ENCODE data around the gene PPP2R2C. TPM values are rescaled to one million over a fixed set of nuclear protein-coding genes. Genes with fewer than 3 reads are reported as not detected.
A peak's percentile ranks its signal among the peaks of the same experiment; 100 is the strongest.

The PPP2R2C gene
- total RNA-seq, 1 experiment from 2014 or later: 26.7 TPM

DNA sequence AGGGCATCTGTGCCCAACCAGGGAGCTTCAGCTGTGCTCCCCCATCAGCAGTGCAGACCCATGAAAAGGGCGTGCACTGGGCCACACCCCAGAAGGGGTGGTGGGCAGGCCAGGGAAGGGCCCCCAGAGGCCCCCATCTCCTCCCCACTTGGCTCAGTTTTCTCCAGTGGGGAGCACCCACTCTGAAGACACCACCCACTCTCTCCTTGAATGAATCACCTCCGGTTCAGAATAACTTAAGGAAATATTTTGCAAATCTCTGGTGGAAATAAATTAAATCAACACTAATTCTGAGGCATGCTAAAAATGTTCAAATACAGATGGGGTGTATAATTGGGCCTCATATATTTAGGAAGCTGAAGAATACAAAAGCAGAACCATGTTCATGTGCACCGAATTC, 41.3 kb upstream of the PPP2R2C start:
- Histone ChIP-seq H3K4me3 (ENCODE audit: low read depth in 2 of 2, low read length in 2 of 2) (no peak overlapping the region), H3K27me3 (ENCODE audit: control insufficient read depth, insufficient read depth, low read length) (no peaks in the 10 kb centered on the region), H3K27ac (ENCODE audit: low read length) (no peak overlapping the region), H3K4me1 (ENCODE audit: control insufficient read depth, insufficient read depth, low read length) (no peaks in the 10 kb centered on the region), H3K36me3 (ENCODE audit: control insufficient read depth, insufficient read depth, low read length) (no peaks in the 10 kb centered on the region), H3K9me3 (ENCODE audit: control insufficient read depth, insufficient read depth, low read depth, low read length) (no peaks in the 10 kb centered on the region)
- ChIA-PET CTCF (no interaction called here), POLR2A (no interaction called here)
- TF ChIP-seq SIN3A (IDR thresholded peaks at IDR 0.05; ENCODE audit: borderline replicate concordance, insufficient read depth, low read depth, low read length) (no peak), REST (IDR thresholded peaks at IDR 0.05; ENCODE audit: insufficient read depth in 1 of 2, low read depth in 2 of 2, low read length in 1 of 2) (no peak), TCF7L2 (IDR thresholded peaks at IDR 0.05; ENCODE audit: low read depth, low read length) (no peak), POLR2AphosphoS5 (IDR thresholded peaks at IDR 0.05; ENCODE audit: low read depth, low read length) (no peak)
- TF ChIP-seq, protein P1, sequence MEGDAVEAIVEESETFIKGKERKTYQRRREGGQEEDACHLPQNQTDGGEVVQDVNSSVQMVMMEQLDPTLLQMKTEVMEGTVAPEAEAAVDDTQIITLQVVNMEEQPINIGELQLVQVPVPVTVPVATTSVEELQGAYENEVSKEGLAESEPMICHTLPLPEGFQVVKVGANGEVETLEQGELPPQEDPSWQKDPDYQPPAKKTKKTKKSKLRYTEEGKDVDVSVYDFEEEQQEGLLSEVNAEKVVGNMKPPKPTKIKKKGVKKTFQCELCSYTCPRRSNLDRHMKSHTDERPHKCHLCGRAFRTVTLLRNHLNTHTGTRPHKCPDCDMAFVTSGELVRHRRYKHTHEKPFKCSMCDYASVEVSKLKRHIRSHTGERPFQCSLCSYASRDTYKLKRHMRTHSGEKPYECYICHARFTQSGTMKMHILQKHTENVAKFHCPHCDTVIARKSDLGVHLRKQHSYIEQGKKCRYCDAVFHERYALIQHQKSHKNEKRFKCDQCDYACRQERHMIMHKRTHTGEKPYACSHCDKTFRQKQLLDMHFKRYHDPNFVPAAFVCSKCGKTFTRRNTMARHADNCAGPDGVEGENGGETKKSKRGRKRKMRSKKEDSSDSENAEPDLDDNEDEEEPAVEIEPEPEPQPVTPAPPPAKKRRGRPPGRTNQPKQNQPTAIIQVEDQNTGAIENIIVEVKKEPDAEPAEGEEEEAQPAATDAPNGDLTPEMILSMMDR (IDR thresholded peaks at IDR 0.05): no peak
- DNase-seq (ENCODE audit: low read depth, low spot score) (no peak), ATAC-seq (no peak)
- BruUV-seq (replicated peaks): no TSS peak
- in situ Hi-C loops (cut with HindIII; ENCODE audit: low pct_unique_long_range_greater_than_20kb, low sequenced_read_pairs): no loop called here
- intact Hi-C loops (cut with micrococcal nuclease; ENCODE audit: unreplicated experiment): no loop called here

GRCh38 chr4:6509587-6509986, 37.2 kb upstream of the PPP2R2C start:
- DNase-seq (ENCODE audit: low read depth, low spot score): no peak
- POLR2A ChIA-PET: no interaction called here
- no peak for TF ChIP-seq TCF7L2 (IDR thresholded peaks at IDR 0.05; ENCODE audit: low read depth, low read length)
- no peak for TF ChIP-seq POLR2AphosphoS5 (IDR thresholded peaks at IDR 0.05; ENCODE audit: low read depth, low read length)
- TF ChIP-seq, protein P1 (IDR thresholded peaks at IDR 0.05): no peak
- TF ChIP-seq REST (IDR thresholded peaks at IDR 0.05; ENCODE audit: insufficient read depth in 1 of 2, low read depth in 2 of 2, low read length in 1 of 2): no peak
- no peak for TF ChIP-seq SIN3A (IDR thresholded peaks at IDR 0.05; ENCODE audit: borderline replicate concordance, insufficient read depth, low read depth, low read length)
- H3K4me1 ChIP-seq (ENCODE audit: control insufficient read depth, insufficient read depth, low read length): no peaks in the 10 kb centered on the region
- peak; percentile 70; the same call in 1 of the 2 replicates for ATAC-seq
- intact Hi-C loops (cut with micrococcal nuclease; ENCODE audit: unreplicated experiment): no loop called here
- no TSS peak for BruUV-seq (replicated peaks)
- peaks cover 7% of the 10 kb centered on the region; the same call in 1 of the 2 replicates for H3K9me3 ChIP-seq (ENCODE audit: control insufficient read depth, insufficient read depth, low read depth, low read length)
- CTCF ChIA-PET: no interaction called here
- H3K4me3 ChIP-seq (ENCODE audit: low read depth in 2 of 2, low read length in 2 of 2): no peak overlapping the region
- in situ Hi-C loops (cut with HindIII; ENCODE audit: low pct_unique_long_range_greater_than_20kb, low sequenced_read_pairs): no loop called here
- no peaks in the 10 kb centered on the region for H3K36me3 ChIP-seq (ENCODE audit: control insufficient read depth, insufficient read depth, low read length)
- no peak overlapping the region for H3K27ac ChIP-seq (ENCODE audit: low read length)
- no peaks in the 10 kb centered on the region for H3K27me3 ChIP-seq (ENCODE audit: control insufficient read depth, insufficient read depth, low read length)
